NCI-H748 (cell line): ENCODE results near the gene TMEM59L.
A peak's percentile ranks its signal among the peaks of the same experiment; 100 is the strongest.

Experiments used
- DNase-seq: peaks from one replicate; lab custom pipeline; 2025; ENCODE audit not compliant: unreplicated experiment; lab: John Stamatoyannopoulos, UW

The TMEM59L gene

DNA sequence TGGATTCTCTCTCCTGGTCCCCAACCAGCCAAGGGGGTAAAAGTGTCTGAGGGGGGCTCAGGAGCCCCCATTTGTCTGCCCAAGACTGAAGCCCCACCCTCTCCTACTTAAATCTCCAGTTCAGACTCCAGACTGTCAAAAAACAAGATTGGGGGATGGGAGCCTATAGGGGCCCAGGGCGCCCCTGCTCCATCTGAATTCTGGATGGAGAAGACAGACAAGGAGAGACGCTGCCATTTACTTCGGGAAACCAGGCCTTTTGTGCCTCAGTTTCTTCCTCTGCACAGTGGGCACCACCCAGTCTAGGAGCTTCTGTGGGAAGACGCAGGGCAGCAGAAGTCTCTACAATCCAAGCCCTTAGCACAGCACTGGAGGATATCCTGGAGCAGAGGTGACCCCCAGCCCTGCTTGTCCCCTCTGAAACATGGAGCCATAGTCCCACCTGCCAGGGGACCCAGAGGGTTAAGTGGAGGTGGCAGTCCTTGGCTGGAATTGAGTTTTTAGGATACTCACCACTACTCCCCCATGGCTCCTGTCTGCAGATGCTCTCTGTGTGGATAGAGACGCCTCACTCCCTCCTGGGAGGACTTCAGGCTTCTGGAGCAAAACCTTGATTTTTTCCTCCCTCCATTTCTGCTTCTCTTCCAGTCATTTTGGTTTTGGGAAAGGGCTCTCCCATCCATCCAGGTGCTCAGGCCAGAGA, 4.4 kb upstream of the TMEM59L start:
- no peak for DNase-seq

DNA sequence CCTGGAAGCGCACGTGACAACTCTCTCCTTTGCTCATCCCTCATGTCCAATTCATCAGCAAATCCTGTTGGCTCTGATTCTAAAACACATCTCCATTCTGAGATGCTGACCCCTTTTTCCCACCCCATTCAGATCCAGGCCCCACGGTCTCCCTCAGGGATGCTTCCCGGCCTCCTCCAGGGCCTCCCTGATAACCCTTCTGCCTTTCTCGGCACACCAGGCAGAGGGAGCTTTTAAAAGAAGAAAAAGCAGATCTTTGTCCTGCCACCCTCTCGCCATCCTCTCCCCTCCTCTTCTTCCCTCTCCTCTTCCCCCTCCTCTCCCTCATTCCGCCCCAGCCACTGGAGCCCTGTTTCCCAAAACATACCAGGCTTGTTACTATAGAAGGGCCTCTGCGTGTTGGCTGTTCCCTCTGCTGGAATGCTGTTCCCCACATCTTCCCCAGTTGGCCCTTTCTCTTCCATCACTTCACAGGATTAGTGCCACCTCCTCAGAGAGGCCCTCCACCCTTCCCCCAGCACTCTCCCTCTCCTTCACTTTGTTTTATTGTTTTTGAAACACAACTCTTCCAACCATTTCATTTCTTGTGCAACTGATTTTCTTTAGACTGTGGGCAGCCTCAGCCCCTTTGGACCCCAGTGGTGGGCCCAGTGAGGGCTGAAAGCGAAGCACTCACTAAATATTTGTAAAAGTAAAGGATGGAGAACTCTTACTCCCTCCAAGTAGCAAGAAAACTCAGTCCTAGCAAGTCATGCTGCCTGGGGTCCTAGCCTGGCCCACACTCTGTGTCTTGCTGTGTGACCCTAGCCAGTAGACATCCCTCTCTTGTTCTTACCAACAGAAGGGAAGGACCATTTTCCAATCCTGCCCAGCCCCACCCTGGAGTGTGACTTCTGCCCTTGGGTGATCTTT, 3.6 kb upstream of the TMEM59L start:
- no peak for DNase-seq

- no peak for DNase-seq
Observed at GRCh38 chr19:18609717-18610051, 3.0 kb upstream of the TMEM59L start.

- no peak for DNase-seq
Observed at GRCh38 chr19:18610245-18610555, 2.5 kb upstream of the TMEM59L start.

DNA sequence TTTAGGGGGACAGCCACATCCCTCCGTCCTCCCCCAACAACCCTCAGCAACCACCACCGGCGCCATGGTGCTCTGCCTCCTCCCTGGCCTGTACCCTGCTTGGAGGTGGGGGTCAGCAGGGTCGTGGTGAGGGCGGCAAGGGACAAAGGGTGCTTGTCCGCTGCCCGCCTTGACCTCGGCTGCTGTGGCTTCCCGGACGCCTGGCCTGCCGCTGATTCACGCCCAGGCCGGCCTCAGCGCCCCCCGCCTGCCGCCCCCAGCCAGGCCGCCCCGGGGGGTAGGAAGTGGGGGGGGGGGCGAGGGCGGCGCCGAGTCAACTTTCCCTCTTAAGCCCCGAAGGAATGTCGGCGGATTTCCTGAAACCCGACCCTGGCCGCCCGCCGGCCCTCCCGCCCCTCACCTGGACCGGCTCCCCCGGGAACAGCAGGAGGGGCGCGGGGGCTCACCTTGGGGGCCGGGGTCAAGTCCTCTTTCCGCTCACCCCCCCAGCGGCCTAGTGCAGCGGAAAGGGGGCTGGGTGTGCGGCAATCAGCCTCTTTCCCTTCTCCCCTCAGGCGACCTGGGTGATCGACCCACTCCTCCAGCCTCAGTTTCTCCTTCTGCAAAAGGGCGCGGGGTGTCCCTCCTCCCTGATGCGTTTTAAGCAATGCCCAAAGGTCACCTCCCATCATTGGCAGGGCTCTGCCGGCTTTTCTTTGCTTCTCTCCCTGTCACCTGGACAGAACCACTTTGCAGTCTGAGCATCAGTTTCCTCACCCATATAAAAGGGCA, 1.9 kb upstream of the TMEM59L start:
- DNase-seq: no peak

GRCh38 chr19:18611327-18612050, 1.2 kb upstream of the TMEM59L start:
- DNase-seq: peak; percentile 34

DNA sequence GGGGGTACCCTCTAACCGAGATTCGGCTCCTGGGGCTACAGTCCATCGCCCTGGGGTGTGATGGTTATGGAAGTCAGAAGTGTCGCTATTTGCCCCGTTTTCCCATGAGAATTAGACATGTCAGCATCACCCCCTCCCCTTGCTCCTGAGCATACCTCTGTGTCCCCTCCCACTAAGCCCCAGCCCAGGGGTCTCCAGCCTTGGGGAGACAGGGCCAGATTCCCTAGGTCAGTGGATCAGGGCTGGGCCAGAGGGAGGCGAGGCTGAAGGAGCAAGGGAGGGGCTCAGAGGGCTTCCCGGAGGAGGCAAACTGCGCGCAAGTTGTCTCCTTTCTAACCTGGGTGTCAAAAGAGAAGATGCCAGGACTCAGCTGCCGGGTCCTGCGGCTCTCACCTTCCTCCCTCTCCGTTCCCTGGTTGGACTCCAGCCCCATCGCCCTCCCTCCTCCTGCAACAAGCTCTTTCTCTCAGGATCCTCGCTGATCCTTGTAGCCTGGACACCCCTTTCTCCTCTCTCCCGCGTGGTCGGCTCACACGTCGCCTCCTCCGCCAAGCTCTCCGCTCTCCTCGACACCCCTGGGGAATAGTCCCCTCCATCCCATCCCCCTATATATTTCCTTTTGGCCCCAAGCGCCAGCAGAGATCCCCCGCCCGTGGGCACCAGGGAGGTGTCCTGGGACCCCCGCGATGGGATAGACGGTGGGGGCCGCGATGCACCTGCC, 459 bp upstream of the TMEM59L start:
- DNase-seq: peak; percentile 26

DNA sequence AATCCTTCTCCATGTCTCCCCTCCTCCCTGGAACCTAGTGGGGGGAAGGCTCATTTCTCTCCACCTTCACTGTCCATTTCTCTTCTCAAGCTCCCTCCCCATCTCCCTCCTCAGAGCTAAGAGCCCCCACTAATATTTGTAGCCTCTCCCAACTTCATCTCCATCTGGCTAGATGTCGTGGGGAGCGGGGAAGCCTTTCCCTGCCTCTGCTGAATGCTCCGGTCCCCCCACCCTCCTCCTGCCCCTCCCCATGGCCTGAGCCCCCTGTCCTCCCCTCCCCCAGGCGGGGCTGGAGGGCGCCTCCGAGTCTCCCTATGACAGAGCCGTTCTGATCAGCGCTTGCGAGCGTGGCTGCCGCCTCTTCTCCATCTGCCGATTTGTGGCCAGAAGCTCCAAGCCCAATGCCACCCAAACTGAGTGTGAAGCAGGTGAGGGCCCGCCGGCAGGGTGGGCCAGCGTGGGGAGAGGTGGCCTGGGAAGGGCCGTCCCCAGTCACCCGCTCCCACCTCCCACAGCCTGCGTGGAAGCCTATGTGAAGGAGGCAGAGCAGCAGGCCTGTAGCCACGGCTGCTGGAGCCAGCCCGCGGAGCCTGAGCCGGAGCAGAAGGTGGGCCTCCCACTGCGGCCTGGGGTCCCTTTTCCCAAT, 1.0 kb downstream of the TMEM59L start:
- no peak for DNase-seq

DNA sequence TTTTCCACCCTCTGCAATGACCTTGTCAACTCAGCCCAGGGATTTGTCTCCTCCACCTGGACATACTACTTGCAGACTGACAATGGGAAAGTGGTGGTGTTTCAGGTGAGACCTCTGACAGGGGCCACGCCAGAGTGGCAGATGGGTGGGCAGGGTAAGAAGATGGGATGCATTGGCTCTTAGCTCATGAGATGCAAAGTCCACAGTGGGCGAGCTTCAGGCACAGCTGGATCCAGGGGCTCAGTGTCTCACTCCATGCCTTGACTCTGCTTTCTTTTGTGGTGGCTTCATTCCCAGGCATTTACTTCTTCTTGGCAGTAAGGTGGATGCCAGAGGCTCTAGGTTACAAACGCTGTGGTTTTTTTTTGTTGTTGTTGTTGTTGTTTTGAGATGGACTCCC, 3.4 kb downstream of the TMEM59L start:
- DNase-seq: no peak

GRCh38 chr19:18617562-18617961, 4.9 kb downstream of the TMEM59L start:
- no peak for DNase-seq

- DNase-seq: no peak
Observed at GRCh38 chr19:18618236-18618635, 5.6 kb downstream of the TMEM59L start.

DNA sequence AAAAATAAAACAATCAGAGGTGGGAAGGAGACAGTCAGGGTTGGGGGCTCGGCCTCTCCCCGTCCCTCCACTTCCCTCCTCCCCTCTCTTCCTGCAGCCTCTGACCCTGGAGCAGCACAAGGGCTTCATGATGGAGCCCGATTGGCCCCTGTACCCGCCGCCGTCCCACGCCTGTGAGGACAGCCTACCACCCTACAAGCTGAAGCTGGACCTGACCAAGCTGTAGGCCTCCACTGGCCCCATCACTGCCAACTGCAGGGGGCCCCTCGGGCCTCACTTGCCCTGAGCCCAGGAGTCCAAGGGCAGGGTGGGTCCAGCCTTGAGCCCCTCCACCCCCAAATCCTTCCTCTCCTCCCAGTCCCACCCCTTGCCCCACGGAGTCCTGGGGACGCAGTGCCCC, 7.6 kb downstream of the TMEM59L start:
- no peak for DNase-seq

GRCh38 chr19:18620902-18621301, 8.2 kb downstream of the TMEM59L start:
- peak; percentile 12 for DNase-seq

GRCh38 chr19:18626906-18627305, 14.2 kb downstream of the TMEM59L start:
- DNase-seq: peak; percentile 11

GRCh38 chr19:18629166-18630088, 16.8 kb downstream of the TMEM59L start:
- DNase-seq: peak; percentile 58

- peak; percentile 27 for DNase-seq
Observed at GRCh38 chr19:18633321-18633720, 20.7 kb downstream of the TMEM59L start.

GRCh38 chr19:18634612-18635297, 22.1 kb downstream of the TMEM59L start:
- DNase-seq: peak; percentile 9

GRCh38 chr19:18635831-18636182, 23.1 kb downstream of the TMEM59L start:
- DNase-seq: no peak
